GM19397 (cell line): ENCODE results near the gene EHHADH.

Experiments used
- ATAC-seq: cut with Tn5 transposase; IDR thresholded peaks from one replicate; pipeline ENCODE4 v1.9.1; 2021; ENCODE audit warnings: mild to moderate bottlenecking, moderate library complexity; ENCODE audit not compliant: unreplicated experiment

The EHHADH gene

GRCh38 chr3:185151101-185151963 lies 102.5 kb downstream of the EHHADH start:
- no peak for ATAC-seq

GRCh38 chr3:185150561-185150960 lies 103.3 kb downstream of the EHHADH start:
- no peak for ATAC-seq

- no peak for ATAC-seq
Measured at GRCh38 chr3:185149591-185149990, 104.3 kb downstream of the EHHADH start.

- no peak for ATAC-seq
Measured at GRCh38 chr3:185145511-185145910, 108.3 kb downstream of the EHHADH start.

- ATAC-seq, result no peak
Measured at GRCh38 chr3:185144784-185145183, 109.1 kb downstream of the EHHADH start.
